HG03045 (cell line): ENCODE data around the gene POMGNT2.

ENCODE experiments used
- ATAC-seq: cut with Tn5 transposase; IDR thresholded peaks from one replicate; pipeline ENCODE4 v1.9.1; 2021; ENCODE audit warnings: mild to moderate bottlenecking, moderate library complexity; ENCODE audit not compliant: unreplicated experiment

The POMGNT2 gene

DNA sequence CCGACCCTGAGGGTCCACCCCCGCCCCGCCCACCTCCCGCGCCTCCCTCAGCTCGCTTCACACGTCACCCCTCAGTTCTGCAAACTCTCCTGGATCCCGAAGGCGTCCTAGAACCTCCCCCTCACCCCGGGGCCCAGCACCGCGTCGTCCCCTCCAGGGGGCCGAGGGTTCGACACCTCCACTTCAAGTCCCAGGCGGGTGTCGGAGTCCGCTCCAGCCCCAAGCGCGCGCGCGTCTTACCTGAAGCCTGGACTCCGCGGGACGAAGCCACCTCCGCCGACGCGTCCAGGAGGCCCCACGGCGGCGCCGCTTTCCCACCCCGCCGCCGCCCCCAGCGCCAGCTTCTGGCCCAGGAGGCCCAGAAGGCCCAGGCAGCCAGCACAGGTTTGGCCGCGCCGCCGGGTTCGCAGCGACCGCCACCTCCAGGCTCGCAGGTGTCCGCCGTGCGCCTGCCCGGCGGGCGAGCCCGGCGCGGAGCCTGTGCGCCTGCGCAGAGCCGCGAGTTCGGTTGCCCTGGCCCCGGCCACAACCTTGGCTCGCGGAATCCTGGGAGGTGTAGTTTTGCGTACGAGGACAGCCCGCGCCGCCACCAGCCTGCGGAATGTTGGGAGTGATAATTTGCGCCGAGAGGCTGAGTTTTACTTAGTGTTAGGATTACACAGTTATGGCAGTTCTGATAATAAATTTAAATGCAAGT is at the start of gene POMGNT2:
Gene POMGNT2, minus strand, starts transcription at position 484 of the 697 bp plus-strand sequence. CDS start 24,648 bp downstream, outside the sequence.
- ATAC-seq = peak; percentile 88

DNA sequence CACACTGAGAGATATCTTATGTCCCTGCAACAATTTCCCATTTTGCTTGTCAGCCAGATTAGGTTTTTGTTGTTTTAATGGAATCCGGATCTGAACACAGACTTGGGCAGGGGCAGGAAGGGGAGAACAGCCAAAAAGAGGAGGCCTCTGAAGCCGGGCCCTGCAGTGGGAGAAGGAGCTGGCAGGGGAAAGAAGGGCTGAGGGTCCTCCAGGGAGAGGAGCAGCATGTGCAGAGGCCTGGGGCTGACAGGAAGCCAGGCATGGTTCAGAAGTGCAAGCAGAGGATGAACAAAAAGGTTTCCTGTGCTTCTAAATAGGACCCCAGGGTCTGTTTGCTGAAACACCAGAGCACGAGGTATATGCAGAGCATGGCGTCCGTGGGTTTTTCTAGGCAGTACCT is 49.1 kb upstream of the POMGNT2 start:
- no peak for ATAC-seq

DNA sequence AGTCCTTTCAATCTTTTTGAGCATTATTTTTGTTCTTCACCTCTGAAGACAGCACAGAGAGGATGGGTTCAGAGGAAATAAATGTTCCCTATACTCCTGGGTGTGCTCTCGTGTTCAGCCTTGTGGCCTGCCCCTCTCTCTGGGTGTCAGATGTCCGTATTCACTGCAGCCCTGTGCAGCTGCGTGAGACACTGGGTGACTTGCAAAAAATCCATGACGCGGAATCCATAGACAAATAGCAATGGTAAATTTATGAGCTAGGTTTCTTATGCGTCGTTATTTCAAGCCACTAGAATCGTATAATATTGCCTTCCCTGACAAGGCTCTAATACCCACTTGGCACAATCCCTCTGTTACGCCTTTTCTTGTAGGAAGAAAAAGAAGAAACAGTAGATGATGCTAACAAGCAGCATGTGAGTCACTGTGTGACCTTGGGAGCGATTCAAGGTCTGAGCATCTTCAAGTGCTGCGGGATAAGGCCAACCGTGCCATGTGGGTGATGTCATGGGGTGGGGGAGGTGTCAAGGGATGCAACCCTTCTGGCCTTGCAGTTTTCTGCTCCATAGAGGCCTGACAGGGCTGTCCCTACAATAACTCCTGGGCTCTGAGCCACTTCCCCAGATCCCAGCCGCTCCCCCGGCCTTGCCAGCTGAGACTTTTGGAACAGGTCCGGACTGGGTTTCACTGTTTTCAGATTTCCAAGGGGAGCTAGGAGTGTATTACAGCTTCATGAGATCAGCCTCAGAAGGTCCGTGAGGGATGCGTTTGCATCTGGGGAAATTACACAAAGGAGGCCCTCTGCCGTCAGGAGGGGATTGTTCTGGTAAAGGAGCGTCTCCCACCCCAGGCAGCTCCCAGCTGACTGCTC is 47.6 kb upstream of the POMGNT2 start:
- no peak for ATAC-seq

DNA sequence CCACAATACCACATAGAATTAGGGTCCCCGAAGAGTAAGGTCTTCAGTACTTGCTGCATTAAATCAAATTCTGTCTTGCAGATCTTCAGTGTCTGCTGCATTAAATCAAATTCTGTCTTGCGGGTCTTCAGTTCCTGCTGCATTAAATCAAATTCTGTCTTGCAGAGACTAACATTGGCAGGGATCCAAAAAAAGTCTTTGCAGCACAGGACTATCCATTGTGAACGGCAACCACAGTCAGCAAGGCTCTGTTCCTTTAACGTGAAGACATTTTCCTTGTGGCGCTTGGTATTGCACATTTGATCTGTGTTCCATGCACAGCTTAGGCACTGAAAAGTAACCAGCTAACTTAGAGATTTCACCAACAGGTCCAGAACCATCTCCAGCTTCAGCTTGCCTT is 46.8 kb upstream of the POMGNT2 start:
- no peak for ATAC-seq

DNA sequence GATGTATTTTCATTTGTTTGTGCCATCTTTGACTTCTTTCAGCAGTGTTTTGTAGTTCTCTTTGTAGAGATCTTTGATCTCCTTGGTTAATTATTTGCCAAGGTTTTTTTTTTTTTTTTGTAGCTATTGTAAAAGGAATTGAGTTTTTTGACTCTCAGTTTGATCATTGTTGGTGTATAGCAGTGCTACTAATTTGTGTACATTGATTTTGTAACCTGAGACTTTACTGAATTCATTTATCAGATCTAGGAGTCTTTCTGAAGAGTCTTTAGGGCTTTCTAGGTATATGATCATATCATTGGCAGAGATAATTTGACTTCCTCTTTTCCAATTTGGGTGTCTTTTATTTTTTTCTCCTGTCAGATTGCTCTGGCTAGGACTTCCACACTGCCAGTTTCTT is 42.2 kb upstream of the POMGNT2 start:
- ATAC-seq = no peak

DNA sequence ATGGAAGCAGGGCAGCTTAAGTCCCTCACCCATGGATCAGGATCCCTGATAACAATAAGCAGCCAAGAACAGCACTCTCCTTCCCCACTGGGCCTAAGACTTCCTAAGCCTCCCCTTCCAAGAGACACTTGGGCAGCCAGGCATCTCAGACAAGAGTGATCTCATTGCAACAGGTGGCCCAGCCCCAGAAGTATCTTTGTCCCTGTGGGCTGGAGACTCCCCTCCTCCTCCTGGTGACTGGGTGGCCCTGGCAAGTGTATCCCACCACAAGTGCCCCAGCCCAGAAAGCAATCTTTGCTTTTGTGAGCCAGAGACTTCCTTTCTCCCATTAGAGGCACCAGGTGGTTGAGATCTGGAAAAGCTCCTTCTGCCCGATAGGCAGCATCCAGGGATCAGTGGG is 40.7 kb upstream of the POMGNT2 start:
- no peak for ATAC-seq

DNA sequence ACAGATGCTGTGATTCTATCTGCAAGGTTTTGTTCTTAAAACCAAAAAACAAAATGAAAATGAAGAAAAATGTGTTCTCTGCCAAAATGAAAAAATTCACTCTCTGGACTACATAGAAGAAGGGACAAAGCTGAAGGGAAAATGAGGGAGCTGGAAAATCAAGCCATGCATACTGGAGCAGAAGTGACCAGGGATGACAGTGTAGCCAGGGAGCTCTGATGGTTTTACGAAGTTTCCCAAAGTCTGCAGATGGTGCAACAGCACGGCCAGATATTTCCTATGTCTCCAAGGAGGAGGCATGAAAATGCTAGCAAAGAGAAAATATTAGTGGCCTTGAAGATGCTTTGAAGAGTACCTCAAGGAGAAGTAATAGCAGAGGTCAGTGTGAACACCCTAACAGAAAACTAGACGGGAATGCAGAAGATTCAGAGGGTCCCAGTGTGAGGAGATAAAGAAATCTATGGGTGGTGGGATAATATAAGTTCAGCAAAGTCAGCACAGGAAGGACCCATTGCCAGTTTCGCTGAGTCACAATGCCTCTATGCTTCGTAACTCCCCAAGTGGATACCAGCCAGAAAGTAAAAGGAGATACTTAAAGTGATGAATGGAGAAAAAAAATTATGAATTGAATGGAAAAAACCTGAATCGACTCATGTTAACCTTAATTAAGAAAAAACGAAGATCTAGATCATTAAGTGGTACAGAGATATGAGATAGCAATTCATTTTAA is 39.0 kb upstream of the POMGNT2 start:
- ATAC-seq = no peak

DNA sequence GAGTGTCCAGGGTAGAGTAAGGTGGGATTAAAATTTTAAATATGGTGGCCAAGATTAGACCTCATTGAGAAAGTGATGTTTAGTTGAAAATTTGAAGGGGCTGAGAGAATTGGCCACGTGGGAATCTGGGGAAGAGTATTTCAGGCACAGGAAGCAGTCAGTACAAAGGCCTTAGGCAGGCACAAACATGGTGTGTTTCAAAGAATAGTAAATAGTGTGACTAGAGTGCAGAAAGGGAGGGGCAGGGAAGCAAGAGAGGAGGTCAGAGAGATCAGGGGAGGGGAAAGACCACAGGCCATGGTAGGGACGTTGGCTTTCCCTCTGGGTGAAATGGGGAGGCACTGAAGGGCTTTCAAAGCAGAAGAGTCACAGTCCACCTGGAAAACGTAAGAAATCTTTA is 36.6 kb upstream of the POMGNT2 start:
- ATAC-seq = no peak

DNA sequence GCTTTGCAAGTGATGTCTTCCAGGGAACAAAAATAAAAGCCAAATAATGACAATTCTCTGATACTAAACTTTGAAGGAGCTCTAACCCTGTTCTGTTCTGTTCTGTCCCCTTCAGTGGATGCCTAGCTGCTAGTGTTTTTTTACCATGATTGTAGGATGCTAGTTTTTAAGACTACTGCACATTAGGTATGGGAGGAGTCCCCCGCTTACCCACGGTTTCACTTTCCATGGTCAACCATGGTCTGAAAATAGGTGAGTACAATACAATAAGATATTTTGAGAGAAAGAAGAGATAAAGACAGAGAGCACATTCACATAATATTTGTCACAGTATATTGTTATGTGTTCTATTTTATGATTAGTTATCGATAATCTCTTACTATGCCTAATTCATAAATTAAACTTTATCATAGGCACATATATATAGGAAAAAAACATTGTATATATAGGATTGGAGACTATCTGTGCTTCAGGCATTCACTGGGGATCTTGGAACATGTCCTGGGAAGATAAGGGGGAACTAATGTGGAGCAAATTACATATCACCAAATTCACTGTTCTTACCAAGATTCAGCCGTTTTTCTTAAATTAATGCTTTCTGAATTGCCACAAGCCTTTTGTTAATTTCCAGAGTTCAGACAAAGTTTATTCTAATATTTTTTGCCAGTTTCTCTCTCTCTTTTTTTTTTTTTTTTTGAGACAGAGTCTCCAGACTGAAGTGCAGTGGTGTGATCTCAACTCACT is 32.8 kb upstream of the POMGNT2 start:
- no peak for ATAC-seq

DNA sequence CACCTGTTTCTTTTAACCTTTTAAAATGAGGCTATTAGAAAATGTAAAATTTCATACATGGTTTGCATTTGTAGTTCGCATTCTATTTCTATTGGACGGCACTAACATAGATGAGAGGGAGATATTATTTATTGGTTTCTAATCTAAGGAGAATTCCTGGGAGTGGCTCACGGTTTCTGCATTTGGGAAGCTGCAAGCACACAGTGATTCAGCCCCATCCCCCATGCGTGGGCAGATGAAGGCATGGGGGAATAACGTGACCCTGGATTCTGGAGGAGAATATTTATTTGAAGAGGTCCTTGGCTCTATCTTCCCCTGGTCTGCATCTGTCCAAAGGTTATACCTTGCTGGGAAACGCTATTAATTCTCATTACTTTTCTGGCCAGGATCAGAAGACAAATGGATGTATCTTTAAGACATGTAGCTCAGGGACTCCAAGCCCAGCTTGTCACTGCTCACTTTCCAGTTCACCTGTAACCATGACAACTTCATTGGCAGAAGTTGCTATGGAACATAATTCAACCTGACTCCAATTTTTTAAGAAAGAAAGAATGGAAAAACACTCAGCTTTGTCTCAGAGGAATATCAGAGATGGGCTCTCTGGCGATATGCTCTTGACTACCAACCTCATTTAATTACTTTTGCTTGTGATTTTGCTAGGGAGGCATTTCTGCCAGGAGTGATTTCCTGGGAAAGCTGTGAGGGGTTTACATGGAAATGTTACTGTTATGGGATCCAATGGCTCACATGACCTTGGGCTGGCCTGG is 27.2 kb upstream of the POMGNT2 start:
- ATAC-seq = no peak

DNA sequence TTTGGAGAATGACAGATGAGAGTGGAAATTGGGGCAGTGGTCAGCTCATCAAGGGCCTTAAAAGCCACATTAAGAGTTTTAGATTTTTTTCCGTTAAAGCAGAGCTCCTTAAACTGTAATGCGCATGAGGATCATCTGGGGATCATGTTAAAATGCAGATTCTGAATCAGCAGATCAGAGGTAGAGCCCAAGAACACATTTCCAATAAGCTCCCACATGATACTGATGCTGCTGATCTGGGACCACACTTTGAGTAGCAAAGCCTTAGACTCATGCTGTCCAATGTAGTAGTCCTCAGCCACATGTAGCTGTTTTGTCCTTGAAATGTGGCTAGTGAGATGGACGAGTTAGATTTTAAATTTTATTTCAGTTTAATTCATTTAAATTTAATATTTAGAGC is 26.3 kb upstream of the POMGNT2 start:
- no peak for ATAC-seq

DNA sequence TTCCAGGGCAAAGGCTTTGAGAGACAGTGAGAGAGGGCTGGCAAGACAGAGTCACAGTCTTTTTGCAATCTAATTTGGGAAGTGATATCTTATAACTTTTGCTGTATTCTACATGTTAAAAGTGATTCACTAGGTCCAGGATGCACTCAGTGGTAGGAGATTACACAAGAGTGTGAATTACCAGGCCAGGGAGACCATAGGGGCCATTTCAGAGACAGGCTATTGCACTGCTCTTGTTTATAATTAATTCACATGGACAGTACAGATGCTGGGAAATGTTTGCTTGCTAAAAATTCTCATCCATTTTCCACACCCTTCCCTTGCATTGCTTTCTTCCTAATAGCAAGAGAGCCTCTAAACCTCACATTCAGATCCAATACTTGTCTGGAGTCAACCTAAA is 22.6 kb upstream of the POMGNT2 start:
- ATAC-seq = no peak

DNA sequence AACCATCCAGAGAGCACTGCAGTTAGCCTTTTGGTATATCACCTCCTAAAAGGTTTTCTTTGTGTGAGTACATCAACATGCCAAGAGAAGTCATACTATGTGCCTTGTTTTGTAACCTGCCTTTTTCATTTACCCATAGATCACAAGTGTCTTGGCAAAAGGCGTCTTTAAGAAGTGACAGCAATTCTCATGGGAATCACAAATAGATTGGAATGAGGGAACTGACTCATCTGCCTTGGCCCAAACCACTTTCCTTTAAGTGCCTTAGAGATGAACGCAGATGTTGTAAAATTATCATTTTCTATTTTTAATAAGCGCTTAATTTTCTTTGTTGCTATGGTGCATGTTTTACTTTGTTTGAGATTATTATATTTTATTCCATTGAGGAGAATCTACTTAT is 20.7 kb upstream of the POMGNT2 start:
- ATAC-seq = no peak

DNA sequence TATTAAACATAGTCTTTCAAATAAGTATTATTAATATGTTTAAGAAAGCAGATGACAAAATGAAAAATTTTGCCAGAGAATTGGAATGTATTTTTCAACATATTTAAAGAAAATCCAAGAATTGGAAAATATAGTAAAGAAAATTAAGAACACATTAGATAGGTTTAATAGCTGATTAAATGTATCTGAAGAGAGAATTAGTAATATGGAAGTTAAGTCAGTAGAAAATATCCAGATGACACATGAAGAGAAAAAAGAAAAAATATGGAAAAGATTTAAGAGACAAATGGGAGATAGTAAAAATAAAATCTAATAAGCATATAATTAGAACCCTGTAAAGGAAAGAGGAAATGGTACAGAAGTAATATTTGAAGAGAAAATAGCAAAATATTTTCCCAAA is 18.0 kb upstream of the POMGNT2 start:
- no peak for ATAC-seq

DNA sequence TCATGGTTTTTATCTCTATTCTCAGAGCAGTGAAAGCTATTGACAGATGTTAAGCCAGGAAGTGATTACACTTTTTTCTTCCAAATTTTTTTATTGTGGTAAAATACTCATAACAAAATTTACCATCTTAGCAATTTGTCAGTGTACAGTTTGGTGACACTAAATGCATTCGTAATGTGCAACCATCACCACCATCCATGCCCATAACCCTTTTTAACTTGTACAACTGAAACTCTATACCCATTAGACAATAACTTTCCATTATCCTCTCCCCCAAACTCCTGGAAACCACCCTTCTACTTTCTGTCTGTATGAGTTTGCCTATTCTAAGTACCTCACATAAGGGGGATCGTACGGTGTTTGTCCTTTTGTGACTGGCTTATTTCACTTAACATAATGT is 15.1 kb upstream of the POMGNT2 start:
- no peak for ATAC-seq

DNA sequence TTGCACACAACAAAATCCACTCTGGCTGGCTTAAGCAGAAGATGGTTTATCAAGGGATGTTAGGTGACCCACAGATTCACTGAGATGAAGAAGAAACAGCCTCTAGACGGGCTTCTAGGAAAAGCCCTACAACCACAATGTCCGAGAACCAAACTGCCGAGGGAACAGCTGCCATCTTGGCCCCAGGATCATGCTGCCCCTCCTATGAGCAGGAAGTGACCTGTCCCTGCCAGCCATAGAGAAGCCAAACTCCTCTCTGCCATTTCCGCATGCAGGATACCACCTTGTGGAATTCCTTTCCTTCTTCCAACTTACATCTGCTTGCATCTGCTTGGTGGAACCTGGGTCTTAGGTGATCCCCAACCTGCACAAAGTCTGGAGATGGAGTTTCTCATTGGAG is 11.4 kb upstream of the POMGNT2 start:
- ATAC-seq = no peak

DNA sequence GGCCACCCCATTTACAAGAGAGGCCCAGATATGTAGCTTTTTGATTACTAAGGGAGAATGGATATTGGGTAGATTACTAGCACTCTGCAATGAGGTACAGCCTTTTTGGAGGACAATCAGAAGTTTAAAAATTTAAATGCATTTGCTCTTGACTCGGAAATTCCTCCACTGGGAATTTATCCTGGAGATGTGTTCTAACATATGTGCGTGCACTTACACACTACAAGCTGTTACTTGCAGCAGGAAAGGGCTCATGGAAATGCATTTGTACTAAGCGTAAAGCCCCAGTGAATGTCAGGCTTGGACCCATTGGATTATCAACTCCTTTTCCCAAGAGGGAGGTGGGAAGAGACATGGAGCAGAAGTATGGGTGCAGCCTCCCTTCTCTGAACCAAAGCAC is 7.8 kb upstream of the POMGNT2 start:
- ATAC-seq = no peak

DNA sequence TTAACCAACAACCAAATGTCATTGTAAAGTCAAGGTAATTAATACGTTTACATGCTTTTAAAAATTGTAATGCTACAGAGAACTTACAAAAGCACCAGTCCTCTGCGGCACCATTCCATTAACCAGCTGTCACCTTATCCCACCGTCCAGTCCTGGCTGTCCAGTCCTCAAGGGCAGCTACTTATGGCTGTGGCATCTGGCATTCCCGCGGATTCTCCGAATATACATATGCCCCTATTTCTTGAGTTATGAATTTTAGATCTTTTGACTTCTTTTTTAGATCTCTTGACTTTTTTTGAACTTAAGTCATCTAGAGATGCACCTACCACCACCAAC is 382 bp upstream of the POMGNT2 start:
- ATAC-seq = no peak

DNA sequence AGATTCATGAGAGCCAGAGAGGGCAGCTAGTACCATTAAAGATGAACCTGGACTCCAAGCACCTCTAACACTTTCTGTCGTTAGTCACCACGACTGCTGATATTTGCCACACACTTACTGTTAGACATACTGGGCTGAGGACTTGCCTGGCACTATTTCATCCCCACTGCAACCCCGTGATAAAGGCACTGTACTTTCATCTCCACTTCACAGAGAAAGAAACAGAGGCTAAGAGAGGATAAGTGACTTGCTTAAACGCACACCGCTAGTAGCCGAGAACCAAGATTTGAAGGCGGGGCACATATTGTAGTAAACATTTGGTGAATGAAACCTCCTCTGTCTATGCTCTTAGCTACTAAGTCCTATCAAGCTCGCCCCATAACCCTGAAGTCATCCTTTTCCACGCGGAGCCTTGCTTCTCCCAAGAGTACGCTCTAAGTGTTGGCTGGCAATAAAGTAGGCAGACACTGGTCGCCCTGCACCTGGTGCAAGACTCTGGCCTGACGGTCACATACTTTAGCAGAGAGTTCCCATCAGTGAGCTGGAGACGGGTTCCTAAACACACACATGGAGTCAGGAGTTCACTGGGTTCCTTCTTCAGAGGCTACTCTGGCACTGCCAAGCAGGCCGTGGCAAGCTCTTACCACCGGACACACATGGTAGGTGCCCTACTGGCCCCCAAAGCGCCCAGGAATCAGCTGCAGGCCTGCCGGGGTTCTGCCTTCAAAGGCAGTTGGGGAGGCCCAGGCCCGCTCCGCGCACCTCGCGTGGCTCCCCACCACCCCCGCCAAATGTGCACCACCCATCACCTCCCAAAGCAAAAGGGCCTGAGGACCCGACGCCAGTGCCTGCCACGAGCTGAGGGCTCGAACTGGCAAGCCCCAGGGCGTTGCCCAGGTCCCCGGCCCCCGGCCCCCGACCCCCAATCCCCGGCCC is 951 bp downstream of the POMGNT2 start:
- ATAC-seq = no peak
